Panc1 (cell line): ENCODE data around the gene DBF4B. TPM values are rescaled to one million over a fixed set of nuclear protein-coding genes. Genes with fewer than 3 reads are reported as not detected.

Experiments used
- ATAC-seq: fragments of 200-7000 bp; cut with Tn5 transposase; 2 replicates; pipeline ENCODE4 v1.9.1; 2020; ENCODE audit warnings: mild to moderate bottlenecking, moderate library complexity
- BruUV-seq: library from RNA; stranded (reverse); fragments of 400-500 nt; replicated peaks from 2 replicates; lab custom pipeline; 2021; lab: Mats Ljungman, UMichigan
- CTCF ChIA-PET: fragments of 300-600 bp; sonication (Branson Sonifier 250); formaldehyde crosslinking; loops from one replicate; lab custom pipeline; 2022; ENCODE audit warnings: antibody characterized with exemption; lab: Charles Lee
- POLR2A ChIA-PET: fragments of 300-600 bp; sonication (Branson Sonifier 250); formaldehyde crosslinking; loops from one replicate; lab custom pipeline; 2022; ENCODE audit warnings: antibody characterized with exemption; lab: Charles Lee
- DNase-seq: peaks from one replicate; pipeline ENCODE4 v3.0.0-alpha.2; 2010; ENCODE audit warnings: low read depth, low spot score
- H3K27ac ChIP-seq: 2 replicates; pipeline ENCODE4 v1.5.1; 2011; ENCODE audit warnings: mild to moderate bottlenecking, low read length, inconsistent platforms
- H3K27me3 ChIP-seq: fragments of 200-500 bp; sonication (Bioruptor generic); 2 replicates; pipeline ENCODE4 v1.6.0; 2014; ENCODE audit warnings: low read length, inconsistent platforms; ENCODE audit not compliant: control insufficient read depth, insufficient read depth
- H3K36me3 ChIP-seq: fragments of 200-500 bp; sonication (Bioruptor generic); 2 replicates; pipeline ENCODE4 v1.5.1; 2014; ENCODE audit warnings: inconsistent platforms, mild to moderate bottlenecking, low read length, moderate library complexity; ENCODE audit not compliant: control insufficient read depth, insufficient read depth
- H3K4me1 ChIP-seq: 2 replicates; pipeline ENCODE4 v1.5.1; 2011; ENCODE audit warnings: inconsistent platforms, mild to moderate bottlenecking, low read length, moderate library complexity; ENCODE audit not compliant: control insufficient read depth, insufficient read depth
- H3K4me3 ChIP-seq, 2 experiments: 2 replicates each; pipeline ENCODE4 v1.5.1; 2011 to 2012; ENCODE audit warnings: low read depth in 2 of 2, low read length in 2 of 2, mild to moderate bottlenecking in 2 of 2, inconsistent platforms in 1 of 2, moderate library complexity in 1 of 2
- H3K9me3 ChIP-seq: fragments of 200-500 bp; sonication (Bioruptor generic); 2 replicates; pipeline ENCODE4 v1.5.1; 2014; ENCODE audit warnings: low read depth, mild to moderate bottlenecking, inconsistent platforms, low read length, moderate library complexity; ENCODE audit not compliant: control insufficient read depth, insufficient read depth
- CTCF ChIP-seq: fragments of 450-650 bp; IDR thresholded peaks from 2 replicates; pipeline ENCODE4 v1.5.1; 2017; ENCODE audit warnings: mild to moderate bottlenecking
- POLR2AphosphoS5 ChIP-seq: IDR thresholded peaks from 2 replicates; pipeline ENCODE4 v1.6.1; 2012; ENCODE audit warnings: mild to moderate bottlenecking, low read depth, low read length, moderate library complexity
- REST ChIP-seq, 2 experiments: IDR thresholded peaks; 2 replicates each; pipeline ENCODE4 v1.6.1; 2011 to 2012; ENCODE audit warnings: low read depth in 2 of 2, control low read depth in 1 of 2, low read length in 1 of 2, mild to moderate bottlenecking in 1 of 2, moderate library complexity in 1 of 2; ENCODE audit not compliant: insufficient read depth in 1 of 2
- SIN3A ChIP-seq: IDR thresholded peaks from 2 replicates; pipeline ENCODE4 v1.6.1; 2012; ENCODE audit warnings: low read depth, mild to moderate bottlenecking, low read length, moderate library complexity, borderline replicate concordance; ENCODE audit not compliant: insufficient read depth
- TCF7L2 ChIP-seq: IDR thresholded peaks from 2 replicates; pipeline ENCODE4 v1.6.1; 2011; ENCODE audit warnings: mild to moderate bottlenecking, low read depth, low read length, inconsistent platforms
- in situ Hi-C: cut with HindIII; loops from 2 replicates; pipeline ENCODE4 v1.10.0; 2016; ENCODE audit warnings: low sequenced_read_pairs, low pct_unique_long_range_greater_than_20kb
- intact Hi-C: fragments of 100-400 bp; cut with micrococcal nuclease; formaldehyde crosslinking; loops from one replicate; pipeline ENCODE4 v1.10.0; 2022; ENCODE audit not compliant: unreplicated experiment
- total RNA-seq: library from RNA; stranded (reverse); gene quantifications from one replicate; pipeline ENCODE4 v1.2.1, GENCODE V29; 2021; ENCODE audit not compliant: unreplicated experiment

DBF4B gene
- total RNA-seq, 1 experiment from 2014 or later, result 24.0 TPM

- intact Hi-C loops, result no loop called here
- ATAC-seq, result no peak
- Histone ChIP-seq H3K36me3 (peaks cover 5% of the 10 kb centered on the region; the same call in 1 of the 2 replicates), H3K27me3 (no peaks in the 10 kb centered on the region), H3K4me3 (no peak overlapping the region), H3K4me1 (peaks cover 36% of the 10 kb centered on the region), H3K9me3 (no peaks in the 10 kb centered on the region), H3K27ac (peak overlapping the region; percentile 40)
- DNase-seq, result no peak
- in situ Hi-C loops, result no loop called here
- POLR2A ChIA-PET, result interaction anchor here (0.5 kb wide), 1 partner anchor 13 kb away, joined by 3 read pairs; no protein-coding TSS in a partner anchor
- no TSS peak for BruUV-seq
- CTCF ChIA-PET, result interaction anchor here (0.5 to 0.8 kb wide), 2 partner anchors 19 to 22 kb away, joined by 3 to 8 read pairs; no protein-coding TSS in a partner anchor
- no peak for TF ChIP-seq SIN3A
- no peak for TF ChIP-seq POLR2AphosphoS5
- no peak for TF ChIP-seq REST (IDR thresholded peaks at IDR 0.05; ENCODE audit: insufficient read depth in 1 of 2, low read depth in 2 of 2, low read length in 1 of 2)
- no peak for TF ChIP-seq CTCF
- TF ChIP-seq TCF7L2, result no peak
Measured at GRCh38 chr17:44797802-44798201, 89.3 kb downstream of the DBF4B start.

- ChIA-PET CTCF (interaction anchor here (0.8 kb wide), 1 partner anchor 19 kb away, joined by 3 read pairs; no protein-coding TSS in a partner anchor), POLR2A (no interaction called here)
- intact Hi-C loops, result no loop called here
- Histone ChIP-seq H3K27me3 (no peaks in the 10 kb centered on the region), H3K36me3 (peaks cover 5% of the 10 kb centered on the region; the same call in 1 of the 2 replicates), H3K4me1 (peaks cover 36% of the 10 kb centered on the region), H3K9me3 (no peaks in the 10 kb centered on the region), H3K27ac (peak overlapping the region; percentile 40; the same call in 1 of the 2 replicates), H3K4me3 (no peak overlapping the region)
- ATAC-seq (no peak), DNase-seq (no peak)
- TF ChIP-seq REST (IDR thresholded peaks at IDR 0.05; ENCODE audit: insufficient read depth in 1 of 2, low read depth in 2 of 2, low read length in 1 of 2), result no peak
- no peak for TF ChIP-seq CTCF
- TF ChIP-seq POLR2AphosphoS5, result no peak
- no peak for TF ChIP-seq SIN3A
- in situ Hi-C loops, result no loop called here
- BruUV-seq, result no TSS peak
Measured at GRCh38 chr17:44798356-44798755, 89.9 kb downstream of the DBF4B start.
